ENCODE measurements around the gene NEK10.

DNA sequence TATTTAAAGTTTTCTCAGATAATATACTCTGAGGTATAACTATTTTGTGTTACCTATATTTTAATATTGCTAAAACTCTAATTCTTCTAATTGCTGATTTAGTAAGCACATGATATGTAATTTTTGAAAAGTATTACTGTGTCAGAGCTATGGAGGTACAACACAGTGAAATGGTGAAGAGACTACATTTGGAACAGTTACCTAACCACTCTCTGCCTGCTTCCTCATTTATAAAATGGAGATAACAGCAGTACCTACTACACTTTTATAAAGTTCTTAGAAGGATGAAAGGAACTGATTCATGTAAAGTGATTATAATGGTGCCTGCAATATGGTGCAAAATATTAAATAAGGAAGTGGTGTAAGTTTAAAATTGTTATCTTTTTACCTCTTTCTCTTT is 16.3 kb upstream of the NEK10 start:
- TF ChIP-seq, protein P1, sequence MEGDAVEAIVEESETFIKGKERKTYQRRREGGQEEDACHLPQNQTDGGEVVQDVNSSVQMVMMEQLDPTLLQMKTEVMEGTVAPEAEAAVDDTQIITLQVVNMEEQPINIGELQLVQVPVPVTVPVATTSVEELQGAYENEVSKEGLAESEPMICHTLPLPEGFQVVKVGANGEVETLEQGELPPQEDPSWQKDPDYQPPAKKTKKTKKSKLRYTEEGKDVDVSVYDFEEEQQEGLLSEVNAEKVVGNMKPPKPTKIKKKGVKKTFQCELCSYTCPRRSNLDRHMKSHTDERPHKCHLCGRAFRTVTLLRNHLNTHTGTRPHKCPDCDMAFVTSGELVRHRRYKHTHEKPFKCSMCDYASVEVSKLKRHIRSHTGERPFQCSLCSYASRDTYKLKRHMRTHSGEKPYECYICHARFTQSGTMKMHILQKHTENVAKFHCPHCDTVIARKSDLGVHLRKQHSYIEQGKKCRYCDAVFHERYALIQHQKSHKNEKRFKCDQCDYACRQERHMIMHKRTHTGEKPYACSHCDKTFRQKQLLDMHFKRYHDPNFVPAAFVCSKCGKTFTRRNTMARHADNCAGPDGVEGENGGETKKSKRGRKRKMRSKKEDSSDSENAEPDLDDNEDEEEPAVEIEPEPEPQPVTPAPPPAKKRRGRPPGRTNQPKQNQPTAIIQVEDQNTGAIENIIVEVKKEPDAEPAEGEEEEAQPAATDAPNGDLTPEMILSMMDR (IDR thresholded peaks at IDR 0.05; ENCODE audit: extremely low read depth in 1 of 2, insufficient read depth in 1 of 2, low read depth in 1 of 2, low read length in 2 of 2) = no peak
- TF ChIP-seq EZH2 (IDR thresholded peaks at IDR 0.05; ENCODE audit: borderline replicate concordance, low read depth, low read length, severe bottlenecking) (no peak), POLR2AphosphoS5 (IDR thresholded peaks at IDR 0.05; ENCODE audit: insufficient read depth, low read depth, low read length) (no peak), POLR2A (IDR thresholded peaks at IDR 0.05; ENCODE audit: low read depth, low read length) (no peak), FOS (IDR thresholded peaks at IDR 0.05; ENCODE audit: borderline replicate concordance, insufficient read depth, low read length) (no peak), JUN (IDR thresholded peaks at IDR 0.05; ENCODE audit: borderline replicate concordance, insufficient read depth, insufficient read length, low read depth) (no peak), MYC (IDR thresholded peaks at IDR 0.05; ENCODE audit: low read depth, low read length) (no peak)
- TF ChIP-seq, protein P2, sequence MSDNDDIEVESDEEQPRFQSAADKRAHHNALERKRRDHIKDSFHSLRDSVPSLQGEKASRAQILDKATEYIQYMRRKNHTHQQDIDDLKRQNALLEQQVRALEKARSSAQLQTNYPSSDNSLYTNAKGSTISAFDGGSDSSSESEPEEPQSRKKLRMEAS (IDR thresholded peaks at IDR 0.05; ENCODE audit: insufficient read depth, insufficient read length) = no peak
